HUES6 (cell line): Measurements from ENCODE around the gene PHIP.
"Not testable (repeated sequence)": the region's sequence is repeated elsewhere in the genome, so short reads cannot be mapped to it uniquely, and the experiment has no call there.

Experiments used
- H3K27ac ChIP-seq: 2 replicates; pipeline ENCODE4 v1.7.0; 2013; ENCODE audit warnings: low read depth, mild to moderate bottlenecking, low read length, inconsistent platforms
- H3K27me3 ChIP-seq: 2 replicates; pipeline ENCODE4 v1.6.1; 2013; ENCODE audit warnings: low read length; ENCODE audit not compliant: control insufficient read depth, insufficient read depth
- H3K36me3 ChIP-seq: 2 replicates; pipeline ENCODE4 v1.6.1; 2013; ENCODE audit warnings: low read length; ENCODE audit not compliant: control insufficient read depth, insufficient read depth
- H3K4me1 ChIP-seq: 2 replicates; pipeline ENCODE4 v1.6.1; 2013; ENCODE audit warnings: low read length; ENCODE audit not compliant: control insufficient read depth, insufficient read depth
- H3K4me3 ChIP-seq: 2 replicates; pipeline ENCODE4 v1.5.1; 2013; ENCODE audit warnings: low read depth, low read length
- H3K9ac ChIP-seq: one replicate; pipeline ENCODE4 v1.6.1; 2013; ENCODE audit warnings: mild to moderate bottlenecking, low read length
- H3K9me3 ChIP-seq: 2 replicates; pipeline ENCODE4 v1.6.1; 2013; ENCODE audit warnings: low read depth, low read length; ENCODE audit not compliant: control insufficient read depth, insufficient read depth

The PHIP gene

GRCh38 chr6:79078075-79078969, at the start of gene PHIP:
PHIP (minus strand) TSS chr6:79078254; CDS start chr6:79078068, 186 bp downstream.
- H3K36me3 ChIP-seq: no peaks in the 10 kb centered on the region
- peak within 1 kb of the TSS; percentile 93 for H3K9ac ChIP-seq
- peaks cover 27% of the 10 kb centered on the region for H3K4me1 ChIP-seq
- H3K4me3 ChIP-seq: peak within 1 kb of the TSS; percentile 94
- no peaks in the 10 kb centered on the region for H3K27me3 ChIP-seq
- H3K9me3 ChIP-seq: no peaks in the 10 kb centered on the region
- peak within 1 kb of the TSS; percentile 99 for H3K27ac ChIP-seq

DNA sequence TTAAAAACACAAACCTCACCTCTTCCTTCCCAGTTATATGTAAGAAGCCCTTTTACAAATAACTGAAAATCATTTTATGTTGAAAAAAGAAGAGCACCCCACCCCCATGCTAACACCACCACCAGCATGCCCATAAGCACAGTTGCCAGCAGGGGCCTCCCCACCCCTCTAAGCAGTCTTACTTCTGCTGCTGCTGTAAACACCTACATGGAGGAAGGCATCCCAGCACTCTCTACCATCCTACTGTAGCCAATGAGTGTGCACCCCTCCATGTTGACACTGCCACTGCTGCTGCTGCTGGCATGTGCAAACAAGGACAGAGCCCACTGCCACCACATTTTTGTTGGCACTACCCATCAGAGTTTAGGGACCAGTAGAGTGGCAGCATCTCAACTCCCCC, 49.6 kb upstream of the PHIP start:
- no peak overlapping the region for H3K9ac ChIP-seq
- no peak overlapping the region for H3K27ac ChIP-seq
- no peaks in the 10 kb centered on the region for H3K27me3 ChIP-seq
- H3K36me3 ChIP-seq: no peaks in the 10 kb centered on the region
- H3K4me1 ChIP-seq: no peaks in the 10 kb centered on the region
- H3K4me3 ChIP-seq: no peak overlapping the region
- peaks cover 2% of the 10 kb centered on the region; the same call in 1 of the 2 replicates for H3K9me3 ChIP-seq

DNA sequence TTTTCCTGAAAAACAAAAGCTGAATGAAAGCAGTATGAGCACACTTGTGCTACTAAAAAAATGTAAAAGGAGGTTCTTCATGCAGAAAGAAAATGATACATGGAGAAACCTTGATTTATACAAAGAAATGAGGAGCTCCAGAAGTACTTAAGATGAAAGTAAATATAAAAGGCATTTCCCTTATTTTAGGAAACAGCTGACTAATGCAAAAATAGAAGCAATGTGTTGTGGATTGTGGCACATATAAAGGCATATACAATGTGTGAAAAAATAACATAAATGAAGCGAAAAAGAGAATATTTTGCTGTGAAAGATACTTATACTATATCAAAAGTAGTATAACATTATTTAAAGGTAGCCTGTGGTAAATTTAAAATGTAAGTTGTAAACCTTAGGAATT, 41.2 kb upstream of the PHIP start:
- Histone ChIP-seq H3K27me3 (no peaks in the 10 kb centered on the region), H3K4me3 (no peak overlapping the region), H3K9ac (no peak overlapping the region)

GRCh38 chr6:79117752-79118151, 39.7 kb upstream of the PHIP start:
- Histone ChIP-seq H3K9ac (no peak overlapping the region), H3K27ac (no peak overlapping the region), H3K36me3 (no peaks in the 10 kb centered on the region), H3K4me3 (no peak overlapping the region), H3K4me1 (peaks cover 10% of the 10 kb centered on the region; the same call in 1 of the 2 replicates), H3K27me3 (no peaks in the 10 kb centered on the region), H3K9me3 (no peaks in the 10 kb centered on the region)

More for the DNA sequence above, 41.2 kb upstream of the PHIP start:
- Histone ChIP-seq H3K4me1 (peaks cover 10% of the 10 kb centered on the region; the same call in 1 of the 2 replicates), H3K27ac (no peak overlapping the region), H3K9me3 (no peaks in the 10 kb centered on the region), H3K36me3 (no peaks in the 10 kb centered on the region)

- Histone ChIP-seq H3K4me1 (peaks cover 10% of the 10 kb centered on the region; the same call in 1 of the 2 replicates), H3K4me3 (no peak overlapping the region), H3K36me3 (no peaks in the 10 kb centered on the region), H3K9ac (no peak overlapping the region), H3K27me3 (no peaks in the 10 kb centered on the region), H3K9me3 (no peaks in the 10 kb centered on the region), H3K27ac (no peak overlapping the region)
Observed at GRCh38 chr6:79115553-79116182, 37.6 kb upstream of the PHIP start.

DNA sequence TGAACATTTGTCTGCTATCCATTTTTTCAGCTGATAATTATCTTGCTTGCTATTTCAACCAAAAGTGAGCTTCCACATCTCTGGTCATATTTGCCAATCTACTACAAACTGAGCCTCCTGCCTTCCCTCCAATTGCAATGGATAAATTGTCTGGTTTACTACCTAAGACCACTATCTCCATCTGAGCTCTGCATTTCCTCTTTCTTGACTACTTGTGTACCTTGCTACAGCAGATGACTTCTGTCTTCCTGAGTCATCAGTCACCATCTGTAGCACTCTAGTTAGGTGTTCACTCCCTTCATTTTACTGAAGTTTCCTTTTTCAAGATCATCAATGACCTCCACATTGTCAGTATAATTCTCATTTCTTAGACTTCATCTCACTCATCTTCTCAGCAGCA, 33.5 kb upstream of the PHIP start:
- Histone ChIP-seq H3K27me3 (no peaks in the 10 kb centered on the region), H3K9me3 (no peaks in the 10 kb centered on the region), H3K27ac (no peak overlapping the region), H3K4me1 (peaks cover 5% of the 10 kb centered on the region; the same call in 1 of the 2 replicates), H3K9ac (no peak overlapping the region), H3K4me3 (no peak overlapping the region), H3K36me3 (no peaks in the 10 kb centered on the region)

DNA sequence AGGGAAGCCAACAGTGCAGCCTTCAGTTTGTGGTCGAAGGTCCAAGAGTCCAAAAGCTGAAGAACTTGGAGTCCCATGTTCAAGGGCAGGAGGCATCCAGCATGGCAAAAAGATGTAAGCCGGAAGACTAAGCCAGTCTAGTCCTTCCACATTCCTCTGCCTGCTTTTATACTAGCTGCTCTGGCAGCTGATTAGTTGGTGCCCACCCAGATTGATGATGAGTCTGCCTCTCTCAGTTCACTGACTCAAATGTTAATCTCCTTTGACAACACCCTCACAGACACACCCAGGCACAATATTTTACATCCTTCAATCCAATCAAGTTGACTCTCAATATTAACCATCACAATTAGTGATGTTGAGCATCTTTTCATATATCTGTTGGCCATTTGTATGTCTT, 23.1 kb upstream of the PHIP start:
- Histone ChIP-seq H3K27me3 (no peaks in the 10 kb centered on the region), H3K36me3 (no peaks in the 10 kb centered on the region), H3K9ac (no peak overlapping the region)

DNA sequence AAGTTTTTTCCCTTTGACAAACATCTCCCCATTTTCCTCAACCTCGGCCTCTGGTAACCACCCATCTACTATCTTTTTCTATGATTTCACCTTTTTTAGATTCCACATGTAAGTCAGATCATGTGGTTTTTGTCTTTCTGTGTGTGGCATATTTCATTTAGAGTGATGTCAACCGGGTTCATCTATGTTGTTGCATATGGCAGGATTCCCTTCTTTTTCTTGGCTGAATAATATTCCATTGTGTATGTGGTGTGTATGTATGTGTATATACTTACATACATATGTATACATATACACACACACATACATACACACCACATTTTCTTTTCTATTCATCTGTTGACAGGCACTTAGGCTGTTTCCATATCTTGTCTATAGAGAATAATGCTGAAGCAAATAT, 22.2 kb upstream of the PHIP start:
- H3K27ac ChIP-seq: no peak overlapping the region
- no peaks in the 10 kb centered on the region for H3K4me1 ChIP-seq
- no peaks in the 10 kb centered on the region for H3K9me3 ChIP-seq
- H3K27me3 ChIP-seq: no peaks in the 10 kb centered on the region
- H3K9ac ChIP-seq: no peak overlapping the region
- no peaks in the 10 kb centered on the region for H3K36me3 ChIP-seq
- H3K4me3 ChIP-seq: no peak overlapping the region

More for the DNA sequence above, 23.1 kb upstream of the PHIP start:
- no peaks in the 10 kb centered on the region for H3K4me1 ChIP-seq
- H3K27ac ChIP-seq: no peak overlapping the region
- no peak overlapping the region for H3K4me3 ChIP-seq
- no peaks in the 10 kb centered on the region for H3K9me3 ChIP-seq

DNA sequence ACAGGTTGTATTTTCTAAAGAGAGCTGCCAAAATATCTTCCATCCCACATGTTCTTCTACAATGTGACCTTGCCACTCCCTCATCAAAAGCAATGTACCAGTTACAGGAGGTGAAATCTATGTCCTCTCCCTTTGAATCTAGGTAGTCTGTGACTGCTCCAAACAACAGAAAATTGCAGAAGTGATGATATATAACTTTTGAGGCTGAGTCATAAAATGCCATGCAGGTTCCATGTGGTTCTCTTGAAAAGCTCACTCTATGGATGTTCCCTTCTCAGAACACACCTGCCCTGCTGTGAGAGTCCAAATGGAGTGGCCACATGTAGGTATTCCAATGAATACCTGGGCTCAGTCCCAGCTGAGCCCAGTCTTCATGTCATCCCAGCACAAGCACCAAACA, 16.9 kb upstream of the PHIP start:
- Histone ChIP-seq H3K9ac (no peak overlapping the region), H3K36me3 (no peaks in the 10 kb centered on the region), H3K27ac (no peak overlapping the region), H3K9me3 (no peaks in the 10 kb centered on the region), H3K4me3 (no peak overlapping the region), H3K4me1 (no peaks in the 10 kb centered on the region), H3K27me3 (no peaks in the 10 kb centered on the region)

- H3K27ac ChIP-seq, H3K4me3 ChIP-seq, H3K36me3 ChIP-seq, H3K9ac ChIP-seq, H3K4me1 ChIP-seq, H3K27me3 ChIP-seq, H3K9me3 ChIP-seq: not testable (repeated sequence)
Observed at GRCh38 chr6:79091801-79092200, 13.7 kb upstream of the PHIP start.
